HG03575 (cell line): ENCODE data around the gene DNAJC16.
"Not testable (repeated sequence)": the region's sequence is repeated elsewhere in the genome, so short reads cannot be mapped to it uniquely, and the experiment has no call there.

Source experiments
- ATAC-seq: cut with Tn5 transposase; IDR thresholded peaks from one replicate; pipeline ENCODE4 v1.9.1; 2021; ENCODE audit not compliant: unreplicated experiment, insufficient number of reproducible peaks, low FRiP score; ENCODE audit errors: extremely low read depth

The DNAJC16 gene

GRCh38 chr1:15526490-15527339 is at the start of gene DNAJC16:
Gene DNAJC16, plus strand, starts transcription at chr1:15526848. Its CDS starts 2,258 bp downstream, at chr1:15529106.
- peak; percentile 52 for ATAC-seq

GRCh38 chr1:15476927-15477326 is 49.7 kb upstream of the DNAJC16 start:
- no peak for ATAC-seq

DNA sequence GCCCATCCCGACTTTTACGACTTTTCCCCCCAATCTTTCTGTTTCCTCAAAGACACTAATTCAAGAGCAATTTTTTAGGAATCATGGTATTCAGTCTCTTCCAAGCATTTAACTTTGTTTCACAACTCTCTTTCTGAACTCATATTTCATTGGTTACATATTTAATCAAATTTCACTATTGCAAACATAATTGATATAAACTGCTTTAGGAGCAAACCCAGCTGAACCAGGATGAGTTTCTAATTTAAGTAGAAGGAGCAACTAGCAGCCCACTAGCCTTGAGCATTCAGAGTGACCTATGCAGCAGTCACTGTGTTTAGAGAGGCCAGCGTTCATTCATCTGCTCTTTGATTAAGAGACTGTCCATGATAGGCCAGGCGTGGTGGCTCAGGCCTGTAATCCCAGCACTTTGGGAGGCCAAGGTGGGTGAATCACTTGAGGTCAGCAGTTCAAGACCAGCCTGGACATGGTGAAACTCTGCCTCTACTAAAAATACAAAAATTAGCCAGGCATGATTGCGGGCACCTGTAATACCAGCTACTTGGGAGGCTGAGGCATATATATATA is 48.9 kb upstream of the DNAJC16 start:
- ATAC-seq = no peak

DNA sequence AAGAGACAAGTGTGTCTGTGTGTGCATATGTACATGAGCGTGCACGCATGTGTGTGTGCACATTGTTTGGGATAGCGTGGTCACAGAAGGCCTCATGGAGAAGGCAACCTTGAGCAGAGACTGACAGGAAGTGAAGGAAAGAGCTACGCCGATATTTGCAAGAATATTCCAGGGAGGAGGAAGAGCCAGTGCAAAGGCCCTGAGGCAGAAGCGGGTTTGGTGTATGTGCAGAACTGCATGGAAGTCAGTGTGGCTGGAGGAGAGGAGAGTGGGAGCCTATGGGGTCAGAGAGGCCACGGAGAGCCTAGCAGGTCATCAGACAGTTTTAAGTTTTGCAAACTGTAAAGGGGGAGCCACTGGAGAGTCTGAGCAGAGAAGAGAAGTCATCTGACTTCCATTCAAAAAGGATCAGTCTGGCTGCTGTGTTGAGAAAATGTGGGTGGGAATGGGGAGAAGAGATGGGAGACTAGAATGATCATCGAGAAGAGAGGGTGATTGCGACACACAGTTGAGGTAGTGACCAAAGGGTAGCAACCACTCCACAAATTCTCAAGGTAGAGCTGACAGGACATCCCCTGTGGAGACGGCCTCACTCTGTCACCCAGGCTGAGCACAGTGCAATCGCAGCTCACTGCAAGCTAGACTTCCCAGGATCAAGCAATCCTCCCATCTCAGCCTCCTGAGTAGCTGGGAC is 46.8 kb upstream of the DNAJC16 start:
- no peak for ATAC-seq

GRCh38 chr1:15482455-15482854 is 44.2 kb upstream of the DNAJC16 start:
- not testable (repeated sequence) for ATAC-seq

DNA sequence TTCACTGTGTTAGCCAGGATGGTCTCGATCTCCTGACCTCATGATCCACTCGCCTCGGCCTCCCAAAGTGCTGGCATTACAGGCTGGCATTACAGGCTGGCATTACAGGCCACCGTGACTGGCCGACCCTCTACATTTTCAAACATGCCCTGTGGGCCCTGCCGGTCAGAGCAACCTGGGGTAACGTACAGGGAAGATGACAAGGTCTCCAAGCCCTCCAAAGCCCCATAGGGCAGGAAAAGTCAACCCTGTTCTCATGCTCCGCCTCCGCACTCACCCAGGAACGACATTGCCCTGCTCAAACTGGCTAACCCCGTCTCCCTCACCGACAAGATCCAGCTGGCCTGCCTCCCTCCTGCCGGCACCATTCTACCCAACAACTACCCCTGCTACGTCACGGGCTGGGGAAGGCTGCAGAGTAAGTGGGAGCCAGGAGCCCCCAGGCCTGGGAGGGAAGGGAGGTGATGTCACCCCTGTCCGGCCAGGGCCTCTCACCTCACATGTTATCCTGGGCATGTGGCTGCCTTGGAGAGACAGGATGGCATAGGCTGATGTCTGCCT is 43.6 kb upstream of the DNAJC16 start:
- ATAC-seq = not testable (repeated sequence)

- ATAC-seq = no peak
Measured at GRCh38 chr1:15483971-15484370, 42.7 kb upstream of the DNAJC16 start.

DNA sequence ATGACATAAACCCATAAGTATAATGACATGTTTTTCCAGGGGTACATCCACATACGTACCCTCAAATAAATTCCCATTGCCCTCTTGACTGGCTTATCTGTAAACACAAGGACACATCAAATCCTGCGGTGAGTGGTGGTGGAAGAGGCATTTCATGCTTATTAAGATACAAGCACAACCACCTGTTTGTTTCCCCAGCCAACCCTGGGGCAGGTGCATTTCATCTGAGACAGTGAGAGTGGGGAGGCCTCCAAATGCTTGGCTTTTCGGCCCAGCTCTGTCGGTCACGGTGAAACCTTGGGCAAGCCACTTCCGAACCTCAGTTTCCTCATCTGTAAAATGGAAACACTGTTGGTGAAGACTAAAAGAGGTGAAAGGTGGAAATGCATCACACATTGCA is 42.2 kb upstream of the DNAJC16 start:
- not testable (repeated sequence) for ATAC-seq

DNA sequence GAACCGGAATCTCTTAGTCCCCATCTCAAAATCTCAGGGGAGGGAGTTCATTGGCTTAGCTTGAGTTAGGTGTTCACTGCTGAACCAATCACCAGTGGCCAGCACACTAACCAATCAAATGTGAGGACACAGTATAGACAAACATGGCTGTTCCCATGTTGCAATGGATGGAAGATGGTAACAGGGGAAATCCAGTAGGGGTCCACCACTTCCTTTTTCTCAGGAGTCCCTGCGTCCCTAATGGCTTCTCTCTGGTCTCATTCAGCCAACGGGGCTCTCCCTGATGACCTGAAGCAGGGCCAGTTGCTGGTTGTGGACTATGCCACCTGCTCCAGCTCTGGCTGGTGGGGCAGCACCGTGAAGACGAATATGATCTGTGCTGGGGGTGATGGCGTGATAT is 41.0 kb upstream of the DNAJC16 start:
- ATAC-seq = no peak

DNA sequence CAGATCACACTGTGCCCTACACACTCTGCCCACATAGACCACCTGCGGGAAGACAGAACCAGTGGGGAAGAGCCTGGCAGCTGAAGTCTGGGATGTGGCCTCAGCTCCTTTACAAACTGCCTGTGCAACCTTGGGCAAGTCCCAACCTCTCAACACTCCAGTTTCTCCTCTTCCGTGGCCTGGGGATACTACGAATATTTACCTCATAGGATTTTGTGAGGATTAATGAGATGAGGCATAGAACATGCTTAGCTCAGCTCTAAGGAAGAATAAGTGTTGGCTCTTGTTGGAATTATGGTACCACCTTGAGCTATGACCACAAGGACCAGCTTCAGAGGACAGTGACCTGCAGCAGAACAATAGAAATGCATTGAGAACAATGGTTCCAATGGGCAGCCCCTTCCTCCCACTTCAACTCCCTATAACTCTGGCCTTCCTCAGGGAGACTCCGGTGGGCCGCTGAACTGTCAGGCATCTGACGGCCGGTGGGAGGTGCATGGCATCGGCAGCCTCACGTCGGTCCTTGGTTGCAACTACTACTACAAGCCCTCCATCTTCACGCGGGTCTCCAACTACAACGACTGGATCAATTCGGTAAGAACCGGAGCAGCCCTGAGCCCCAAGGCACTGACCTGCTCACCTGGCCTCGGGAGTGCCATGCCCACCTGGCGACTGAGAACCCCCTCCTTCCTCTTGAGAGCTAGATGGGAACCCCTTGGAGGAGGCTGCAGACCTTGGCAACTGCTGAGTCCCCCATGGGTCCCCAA is 39.6 kb upstream of the DNAJC16 start:
- ATAC-seq = not testable (repeated sequence)

GRCh38 chr1:15488371-15488770 is 38.3 kb upstream of the DNAJC16 start:
- ATAC-seq = no peak

- no peak for ATAC-seq
Measured at GRCh38 chr1:15489052-15489736, 37.5 kb upstream of the DNAJC16 start.

DNA sequence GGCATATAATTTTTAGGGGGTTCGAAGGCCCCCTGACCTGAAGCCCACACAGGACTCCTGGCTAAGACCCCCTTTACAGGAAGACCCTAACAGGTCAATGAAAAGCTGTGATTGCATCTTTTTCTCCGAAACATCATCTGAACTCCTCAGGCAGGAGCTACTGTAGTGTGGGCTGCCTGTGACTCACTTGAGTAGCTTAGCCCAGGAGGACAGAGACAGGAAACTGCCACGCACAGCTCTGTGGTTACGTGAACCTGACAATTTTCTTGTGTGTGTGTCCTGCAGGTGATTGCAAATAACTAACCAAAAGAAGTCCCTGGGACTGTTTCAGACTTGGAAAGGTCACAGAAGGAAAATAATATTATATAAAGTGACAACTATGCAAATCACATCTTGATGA is 35.6 kb upstream of the DNAJC16 start:
- not testable (repeated sequence) for ATAC-seq

- no peak for ATAC-seq
Measured at GRCh38 chr1:15492596-15492995, 34.1 kb upstream of the DNAJC16 start.

DNA sequence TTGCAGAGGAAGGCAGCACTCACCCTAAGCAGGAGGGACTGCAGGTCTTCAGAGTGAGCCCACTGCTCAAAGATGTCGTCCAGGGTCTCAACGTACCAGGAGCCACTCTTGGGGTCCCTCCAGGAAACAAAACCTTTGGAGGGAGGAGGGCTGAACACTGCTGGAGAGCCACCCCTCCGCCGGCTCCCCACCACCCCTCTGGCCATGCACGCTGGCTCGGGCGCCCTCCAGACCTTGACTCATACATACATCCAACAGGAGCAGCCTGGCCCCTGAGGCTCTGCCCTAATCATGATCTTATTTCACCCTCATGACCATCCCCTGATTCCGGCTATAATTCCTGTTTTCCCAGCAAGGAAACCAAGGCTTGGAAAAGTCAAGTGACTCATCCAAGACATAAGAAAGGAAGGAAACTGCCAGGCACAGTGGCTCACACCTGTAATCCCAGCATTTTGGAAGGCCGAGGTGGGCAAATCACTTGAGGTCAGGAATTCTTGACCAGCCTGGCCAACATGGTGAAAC is 32.7 kb upstream of the DNAJC16 start:
- no peak for ATAC-seq

DNA sequence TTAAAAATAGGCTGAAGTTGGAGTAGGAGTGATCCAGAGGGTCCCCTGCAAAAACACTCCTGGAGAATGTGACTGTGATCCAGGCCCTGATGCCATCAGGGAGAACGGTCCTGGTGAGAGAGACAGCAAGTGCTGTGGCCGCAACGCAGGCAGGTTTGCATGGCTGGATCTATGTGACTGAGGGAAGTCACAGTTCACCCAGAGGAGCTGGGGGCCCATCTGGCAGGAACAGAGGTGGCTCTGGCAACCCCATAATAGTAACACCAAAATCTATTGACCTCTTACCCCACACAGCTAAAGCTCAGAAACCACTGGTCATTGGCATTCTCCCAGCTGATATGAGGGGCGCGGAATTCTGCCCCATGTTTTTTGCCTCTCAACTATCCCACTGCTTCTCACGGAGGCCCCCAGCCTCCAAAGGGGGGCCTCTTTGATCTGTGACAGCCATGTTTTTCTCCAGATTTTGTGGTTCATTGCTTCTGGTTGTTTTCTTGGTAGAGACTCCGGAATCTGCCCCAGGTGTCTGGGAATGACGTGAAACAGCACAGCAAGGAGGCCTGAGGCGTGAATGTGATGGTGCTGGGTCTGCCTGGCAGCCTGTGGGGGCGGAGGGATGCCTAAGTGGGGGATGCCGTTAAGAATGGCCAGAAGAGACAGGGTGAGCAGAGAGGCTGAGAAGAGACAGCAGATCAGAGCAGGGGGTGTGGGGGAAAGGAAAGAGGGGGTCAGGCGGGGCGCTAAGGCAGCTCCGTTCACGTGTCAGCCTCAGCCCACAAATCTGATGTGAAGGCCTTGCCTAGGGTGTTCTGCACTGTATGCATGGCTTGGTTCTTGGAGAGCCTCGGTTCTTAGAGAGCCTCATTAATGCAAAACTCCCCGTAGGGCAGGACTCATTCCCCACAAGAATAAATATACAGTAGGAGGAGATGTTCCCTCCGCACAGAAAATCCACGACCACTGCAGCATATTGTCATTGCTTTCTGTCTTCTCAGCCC is 26.2 kb upstream of the DNAJC16 start:
- no peak for ATAC-seq
